GM12878 (cell line): Measurements from ENCODE around the gene CDKL4. TPM values are rescaled to one million over a fixed set of nuclear protein-coding genes. Genes with fewer than 3 reads are reported as not detected.

Experiments
- ATAC-seq: fragments of 200-7000 bp; cut with Tn5 transposase; 3 replicates; pipeline ENCODE4 v1.9.1; 2020; ENCODE audit warnings: mild to moderate bottlenecking, moderate library complexity
- BruUV-seq: library from RNA; stranded (reverse); fragments of 400-500 nt; replicated peaks from 2 replicates; lab custom pipeline; 2021; lab: Mats Ljungman, UMichigan
- CTCF ChIA-PET: fragments of 300-600 bp; sonication (Branson Sonifier 250); formaldehyde crosslinking; extraction: SDS; loops from one replicate; lab custom pipeline; 2021; ENCODE audit warnings: inconsistent platforms; lab: Yijun Ruan, JAX
- POLR2A ChIA-PET: fragments of 350-600 bp; formaldehyde crosslinking; extraction: SDS; loops from one replicate; lab custom pipeline; 2021; ENCODE audit warnings: inconsistent platforms; lab: Charles Lee
- RAD21 ChIA-PET: fragments of 300-600 bp; sonication (Branson Sonifier 250); formaldehyde crosslinking; loops from one replicate; lab custom pipeline; 2023; ENCODE audit warnings: antibody characterized with exemption; ENCODE audit not compliant: unreplicated experiment; lab: Charles Lee
- SMC1A ChIA-PET: fragments of 300-600 bp; sonication (Branson Sonifier 250); formaldehyde crosslinking; loops from one replicate; lab custom pipeline; 2023; ENCODE audit not compliant: unreplicated experiment, uncharacterized antibody; lab: Charles Lee
- DNase-seq: peaks from one replicate; pipeline ENCODE4 v3.0.0-alpha.2; 2011; ENCODE audit warnings: low read depth, low spot score
- FAIRE-seq: peaks from 3 replicates; lab custom pipeline; 2011; peaks lifted over from hg19 to GRCh38; lab: Jason Lieb, UNC
- H2AFZ ChIP-seq: 2 replicates; pipeline ENCODE4 v1.6.0; 2011; ENCODE audit warnings: low read depth, low read length, control low read depth; ENCODE audit not compliant: control insufficient read depth
- H3K27ac ChIP-seq: 2 replicates; pipeline ENCODE4 v1.5.1; 2011; ENCODE audit warnings: control low read depth; ENCODE audit not compliant: control insufficient read depth, insufficient read depth
- H3K27me3 ChIP-seq, 2 experiments: replicated peaks in 1 of 2; 2 replicates each; pipeline versions ENCODE4 v1.6.0 to v1.6.1; 2011; ENCODE audit warnings: low read length in 1 of 2; ENCODE audit not compliant: control insufficient read depth in 2 of 2, insufficient read depth in 2 of 2
- H3K36me3 ChIP-seq, 2 experiments: 2 replicates each; pipeline ENCODE4 v1.5.1; 2011; ENCODE audit warnings: low read length in 1 of 2; ENCODE audit not compliant: control insufficient read depth in 2 of 2, insufficient read depth in 2 of 2
- H3K4me1 ChIP-seq: 2 replicates; pipeline ENCODE4 v1.6.1; 2011; ENCODE audit warnings: mild to moderate bottlenecking, low read length, moderate library complexity, mixed read lengths; ENCODE audit not compliant: control insufficient read depth, insufficient read depth
- H3K4me2 ChIP-seq: 2 replicates; pipeline ENCODE4 v1.6.0; 2011; ENCODE audit warnings: control low read depth; ENCODE audit not compliant: control insufficient read depth, insufficient read depth
- H3K4me3 ChIP-seq: fragments of 200-600 bp; sonication (generic); 2 replicates; pipeline ENCODE4 v1.5.1; 2016
- H3K79me2 ChIP-seq: 2 replicates; pipeline ENCODE4 v1.6.0; 2011; ENCODE audit warnings: low read length; ENCODE audit not compliant: control insufficient read depth, insufficient read depth
- H3K9ac ChIP-seq: 2 replicates; pipeline ENCODE4 v1.8.0; 2011; ENCODE audit warnings: low read length, control low read depth, mixed read lengths; ENCODE audit not compliant: control insufficient read depth, insufficient read depth
- H3K9me3 ChIP-seq: replicated peaks from 3 replicates; pipeline ENCODE4 v1.5.1; 2011; ENCODE audit warnings: mild to moderate bottlenecking, low read length; ENCODE audit not compliant: control insufficient read depth, insufficient read depth
- H4K20me1 ChIP-seq: 2 replicates; pipeline ENCODE4 v1.6.0; 2011; ENCODE audit not compliant: control insufficient read depth, insufficient read depth
- BCL3 ChIP-seq: IDR thresholded peaks from 2 replicates; pipeline ENCODE4 v1.6.1; 2011; ENCODE audit warnings: borderline replicate concordance, low read depth, mild to moderate bottlenecking, moderate library complexity, low read length; ENCODE audit not compliant: insufficient read depth, poor library complexity, severe bottlenecking
- CHD2 ChIP-seq: IDR thresholded peaks from 2 replicates; pipeline ENCODE4 v1.6.1; 2011; ENCODE audit warnings: low read depth, low read length, improper control_type of control experiment, borderline replicate concordance
- E4F1 ChIP-seq: fragments of 450-650 bp; IDR thresholded peaks from 2 replicates; pipeline ENCODE4 v1.6.1; 2018; ENCODE audit warnings: borderline replicate concordance, mild to moderate bottlenecking; ENCODE audit not compliant: partially characterized antibody
- EGR1 ChIP-seq, 2 experiments: IDR thresholded peaks; 1 replicate in 1 of 2; 2 replicates in 1 of 2; pipeline ENCODE4 v1.6.1; 2011 to 2012; ENCODE audit warnings: low read depth in 2 of 2, low read length in 2 of 2, borderline replicate concordance in 1 of 2, mild to moderate bottlenecking in 1 of 2, moderate library complexity in 1 of 2
- ESRRA ChIP-seq: IDR thresholded peaks from 2 replicates; pipeline ENCODE4 v1.6.1; 2012; ENCODE audit warnings: mild to moderate bottlenecking, low read length, improper control_type of control experiment
- HDAC6 ChIP-seq: fragments of 200-600 bp; sonication (generic); IDR thresholded peaks from one replicate; pipeline ENCODE4 v1.8.0; 2017; ENCODE audit warnings: antibody characterized with exemption; ENCODE audit not compliant: unreplicated experiment
- MXI1 ChIP-seq: fragments of 150-350 bp; IDR thresholded peaks from 2 replicates; pipeline ENCODE4 v1.6.1; 2011; ENCODE audit warnings: low read depth, mild to moderate bottlenecking, inconsistent platforms, low read length, improper control_type of control experiment
- MYB ChIP-seq: fragments of 150-350 bp; IDR thresholded peaks from 2 replicates; pipeline ENCODE4 v1.6.1; 2014; ENCODE audit warnings: mild to moderate bottlenecking, low read depth, low read length, borderline replicate concordance
- NBN ChIP-seq: fragments of 450-650 bp; IDR thresholded peaks from 2 replicates; pipeline ENCODE4 v1.6.1; 2016
- PKNOX1 ChIP-seq: fragments of 450-650 bp; IDR thresholded peaks from 2 replicates; pipeline ENCODE4 v1.6.1; 2016; ENCODE audit warnings: mild to moderate bottlenecking
- RCOR1 ChIP-seq: conservative IDR thresholded peaks from 2 replicates; pipeline ENCODE4 v1.6.1; 2012; ENCODE audit warnings: low read depth, low read length, improper control_type of control experiment
- SIX5 ChIP-seq: IDR thresholded peaks from 2 replicates; pipeline ENCODE4 v1.6.1; 2011; ENCODE audit warnings: mild to moderate bottlenecking, low read depth, low read length, moderate library complexity; ENCODE audit not compliant: severe bottlenecking
- SMARCA5 ChIP-seq: fragments of 450-650 bp; IDR thresholded peaks from 2 replicates; pipeline ENCODE4 v1.6.1; 2017; ENCODE audit warnings: mild to moderate bottlenecking
- SPI1 ChIP-seq: IDR thresholded peaks from 2 replicates; pipeline ENCODE4 v1.6.1; 2011; ENCODE audit warnings: low read depth, mild to moderate bottlenecking, low read length, moderate library complexity, borderline replicate concordance; ENCODE audit not compliant: insufficient read depth
- TCF3 ChIP-seq: IDR thresholded peaks from 2 replicates; pipeline ENCODE4 v1.6.1; 2012; ENCODE audit warnings: low read depth, mild to moderate bottlenecking, low read length, borderline replicate concordance; ENCODE audit not compliant: insufficient read depth
- ZBED1 ChIP-seq: IDR thresholded peaks from 2 replicates; pipeline ENCODE4 v1.6.1; 2016; ENCODE audit warnings: borderline replicate concordance
- ZZZ3 ChIP-seq: IDR thresholded peaks from 2 replicates; pipeline ENCODE4 v1.6.1; 2011; ENCODE audit warnings: low read depth; ENCODE audit not compliant: control insufficient read depth, insufficient read length
- WGBS: methylation state at CpG from one replicate; pipeline ENCODE4 v1.1.6; 2016; ENCODE audit warnings: low lambda C conversion rate; ENCODE audit not compliant: insufficient replicate concordance, insufficient coverage; ENCODE audit errors: missing lambda C conversion rate; 5-methylcytosine and 5-hydroxymethylcytosine counted together
- in situ Hi-C: fragments of 300-500 bp; cut with MboI; formaldehyde crosslinking; loops from 9 replicates; pipeline ENCODE4 v1.14.3; 2018; ENCODE audit warnings: mixed read lengths
- intact Hi-C: fragments of 100-400 bp; cut with micrococcal nuclease; formaldehyde crosslinking; loops from one replicate; pipeline ENCODE4 v1.14.2; 2022; ENCODE audit not compliant: unreplicated experiment
- polyA plus RNA-seq, 11 experiments: library from polyadenylated mRNA; depleted of rRNA in 4 of 11; unstranded in 6 of 11; stranded (reverse) in 5 of 11; fragments of >200 nt; fragmentation: Nextera tagmentation in 4 of 11; fragmentation: Illumina TruSeq in 1 of 11; extraction: Ambion mirVana in 4 of 11; extraction: Trizol in 1 of 11; gene quantifications; 1 replicate in 1 of 11; 2 replicates in 10 of 11; pipeline versions ENCODE4 v1.2.1 to v1.2.3, GENCODE V29; 2011 to 2016; ENCODE audit warnings: inconsistent platforms in 2 of 11, missing spikeins in 2 of 11, low read depth in 1 of 11
- total RNA-seq, 4 experiments: library from RNA; depleted of rRNA in 3 of 4; stranded (reverse); fragments of >200 nt in 3 of 4; fragmentation: Illumina TruSeq in 1 of 4; extraction: Trizol in 1 of 4; gene quantifications; 2 replicates each; pipeline versions ENCODE4 v1.2.1 to v1.2.3, GENCODE V29; 2013 to 2021

CDKL4 gene
- total and polyA plus RNA-seq, 10 of the 15 experiments (the other 5 are each of a cell fraction or from before 2014, with no cell fraction given), result not detected

GRCh38 chr2:39243469-39244123, at the start of gene CDKL4 (continued):
- TF ChIP-seq HDAC6 (no peak), SIX5 (no peak), E4F1 (no peak), PKNOX1 (no peak)

GRCh38 chr2:39290433-39290832, 46.7 kb upstream of the CDKL4 start:
- POLR2A ChIA-PET, result no interaction called here
- H3K9ac ChIP-seq, result no peak overlapping the region
- H4K20me1 ChIP-seq, result no peaks in the 10 kb centered on the region
- SMC1A ChIA-PET, result no interaction called here
- H3K4me3 ChIP-seq, result no peak overlapping the region
- no peak for ATAC-seq
- no peaks in the 10 kb centered on the region for H3K27me3 ChIP-seq
- DNase-seq, result no peak
- no peaks in the 10 kb centered on the region for H3K36me3 ChIP-seq
- in situ Hi-C loops, result no loop called here
- CTCF ChIA-PET, result interaction anchor here (0.6 to 1.5 kb wide), 2 partner anchors 10 to 96 kb away, joined by 3 to 6 read pairs; no protein-coding TSS in a partner anchor
- RAD21 ChIA-PET, result no interaction called here
- H3K4me2 ChIP-seq, result no peak overlapping the region
- no peak overlapping the region for H3K27ac ChIP-seq
- no peak for FAIRE-seq
- H2AFZ ChIP-seq, result no peak overlapping the region
- no peaks in the 10 kb centered on the region for H3K79me2 ChIP-seq
- 82% methylated on average over 6 of the region's 6 CpGs for WGBS
- BruUV-seq, result no TSS peak
- no peaks in the 10 kb centered on the region for H3K9me3 ChIP-seq
- H3K4me1 ChIP-seq, result no peaks in the 10 kb centered on the region
- intact Hi-C loops, result no loop called here
- TF ChIP-seq CHD2 (no peak), ESRRA (no peak), SPI1 (no peak), BCL3 (no peak), NBN (no peak), PKNOX1 (no peak), MYB (no peak), RCOR1 (no peak), TCF3 (no peak), MXI1 (no peak), ZZZ3 (no peak), SMARCA5 (no peak), ZBED1 (no peak), EGR1 (IDR thresholded peaks at IDR 0.05; ENCODE audit: borderline replicate concordance in 1 of 2, low read depth in 2 of 2, low read length in 2 of 2) (no peak)
